Activated naive CD8-positive, alpha-beta T cell treated with anti-CD3 and anti-CD28 coated beads for 36 hours (primary cell): ENCODE data around the gene CRYBG1. TPM values are rescaled to one million over a fixed set of nuclear protein-coding genes. Genes with fewer than 3 reads are reported as not detected.
A peak's percentile ranks its signal among the peaks of the same experiment; 100 is the strongest.
"Not testable (repeated sequence)": the region's sequence is repeated elsewhere in the genome, so short reads cannot be mapped to it uniquely, and the experiment has no call there.

Experiments
- DNase-seq: peaks from one replicate; pipeline ENCODE4 v3.0.0; 2021
- H3K27ac Mint-ChIP-seq: one replicate; pipeline ENCODE4 v1.8.0; 2022; ENCODE audit warnings: mild to moderate bottlenecking, moderate library complexity, mixed read lengths
- H3K27me3 Mint-ChIP-seq: one replicate; pipeline ENCODE4 v1.8.0; 2022; ENCODE audit warnings: mild to moderate bottlenecking, mixed read lengths
- H3K36me3 Mint-ChIP-seq: one replicate; pipeline ENCODE4 v1.8.0; 2021; ENCODE audit warnings: mild to moderate bottlenecking, mixed read lengths
- H3K4me1 Mint-ChIP-seq: one replicate; pipeline ENCODE4 v1.8.0; 2021; ENCODE audit warnings: mixed read lengths
- H3K4me3 Mint-ChIP-seq: one replicate; pipeline ENCODE4 v1.8.0; 2022; ENCODE audit warnings: mild to moderate bottlenecking, moderate library complexity, mixed read lengths
- H3K9me3 Mint-ChIP-seq: one replicate; pipeline ENCODE4 v1.8.0; 2022; ENCODE audit warnings: mixed read lengths
- total RNA-seq, 2 experiments: library from RNA; stranded (reverse); gene quantifications; one replicate each; pipeline ENCODE4 v1.2.3, GENCODE V29; 2021

CRYBG1 gene
- total RNA-seq, 2 experiments from 2014 or later = 20.3 to 20.4 TPM

- H3K4me3 Mint-ChIP-seq = no peak overlapping the region
- peaks cover 1% of the 10 kb centered on the region for H3K9me3 Mint-ChIP-seq
- no peak for DNase-seq
- H3K4me1 Mint-ChIP-seq = peaks cover 61% of the 10 kb centered on the region
- peak overlapping the region; percentile 86 for H3K27ac Mint-ChIP-seq
- no peaks in the 10 kb centered on the region for H3K27me3 Mint-ChIP-seq
- H3K36me3 Mint-ChIP-seq = peaks cover 46% of the 10 kb centered on the region
Observed at GRCh38 chr6:106537662-106538061, 177.1 kb downstream of the CRYBG1 start.

GRCh38 chr6:106538145-106538544 is 177.6 kb downstream of the CRYBG1 start:
- no peak for DNase-seq
- Mint-ChIP-seq H3K9me3 (peaks cover 1% of the 10 kb centered on the region), H3K27me3 (no peaks in the 10 kb centered on the region), H3K4me1 (peaks cover 57% of the 10 kb centered on the region), H3K27ac (no peak overlapping the region), H3K36me3 (peaks cover 43% of the 10 kb centered on the region), H3K4me3 (no peak overlapping the region)

GRCh38 chr6:106539936-106540335 is 179.4 kb downstream of the CRYBG1 start:
- H3K4me1 Mint-ChIP-seq = peaks cover 45% of the 10 kb centered on the region
- H3K27ac Mint-ChIP-seq = no peak overlapping the region
- H3K36me3 Mint-ChIP-seq = peaks cover 48% of the 10 kb centered on the region
- H3K27me3 Mint-ChIP-seq = no peaks in the 10 kb centered on the region
- H3K9me3 Mint-ChIP-seq = peaks cover 1% of the 10 kb centered on the region
- no peak for DNase-seq
- H3K4me3 Mint-ChIP-seq = no peak overlapping the region

GRCh38 chr6:106540432-106540831 is 179.9 kb downstream of the CRYBG1 start:
- Mint-ChIP-seq H3K27ac (no peak overlapping the region), H3K4me1 (peaks cover 41% of the 10 kb centered on the region), H3K36me3 (peaks cover 45% of the 10 kb centered on the region), H3K9me3 (peaks cover 1% of the 10 kb centered on the region), H3K27me3 (no peaks in the 10 kb centered on the region), H3K4me3 (no peak overlapping the region)
- DNase-seq = no peak

- peaks cover 41% of the 10 kb centered on the region for H3K4me1 Mint-ChIP-seq
- peaks cover 2% of the 10 kb centered on the region for H3K9me3 Mint-ChIP-seq
- no peak overlapping the region for H3K27ac Mint-ChIP-seq
- no peaks in the 10 kb centered on the region for H3K27me3 Mint-ChIP-seq
- H3K4me3 Mint-ChIP-seq = no peak overlapping the region
- peaks cover 47% of the 10 kb centered on the region for H3K36me3 Mint-ChIP-seq
- no peak for DNase-seq
Observed at GRCh38 chr6:106540907-106541306, 180.4 kb downstream of the CRYBG1 start.

- Mint-ChIP-seq H3K4me1 (peaks cover 35% of the 10 kb centered on the region), H3K4me3 (no peak overlapping the region), H3K27me3 (no peaks in the 10 kb centered on the region), H3K36me3 (peaks cover 56% of the 10 kb centered on the region), H3K27ac (peak overlapping the region; percentile 65), H3K9me3 (peaks cover 8% of the 10 kb centered on the region)
- DNase-seq = no peak
Observed at GRCh38 chr6:106546261-106546690, 185.8 kb downstream of the CRYBG1 start.

GRCh38 chr6:106546691-106547414 is 186.3 kb downstream of the CRYBG1 start:
- Mint-ChIP-seq H3K4me3 (no peak overlapping the region), H3K36me3 (peaks cover 62% of the 10 kb centered on the region), H3K4me1 (peaks cover 35% of the 10 kb centered on the region), H3K27ac (peak overlapping the region; percentile 65), H3K27me3 (no peaks in the 10 kb centered on the region), H3K9me3 (peaks cover 8% of the 10 kb centered on the region)
- no peak for DNase-seq

- Mint-ChIP-seq H3K36me3 (peaks cover 64% of the 10 kb centered on the region), H3K27me3 (no peaks in the 10 kb centered on the region), H3K9me3 (peaks cover 8% of the 10 kb centered on the region), H3K4me3 (no peak overlapping the region), H3K4me1 (peaks cover 37% of the 10 kb centered on the region), H3K27ac (peak overlapping the region; percentile 73)
- DNase-seq = peak; percentile 18
Observed at GRCh38 chr6:106547601-106548453, 187.3 kb downstream of the CRYBG1 start.

GRCh38 chr6:106548926-106549455 is 188.5 kb downstream of the CRYBG1 start:
- not testable (repeated sequence) for DNase-seq, H3K27me3 Mint-ChIP-seq, H3K27ac Mint-ChIP-seq, H3K9me3 Mint-ChIP-seq, H3K4me3 Mint-ChIP-seq
- Mint-ChIP-seq H3K36me3 (peaks cover 67% of the 10 kb centered on the region), H3K4me1 (peaks cover 48% of the 10 kb centered on the region)

GRCh38 chr6:106549521-106549920 is 189.0 kb downstream of the CRYBG1 start:
- H3K27me3 Mint-ChIP-seq = no peaks in the 10 kb centered on the region
- H3K36me3 Mint-ChIP-seq = peaks cover 62% of the 10 kb centered on the region
- no peak overlapping the region for H3K4me3 Mint-ChIP-seq
- no peak for DNase-seq
- peak overlapping the region; percentile 32 for H3K27ac Mint-ChIP-seq
- H3K4me1 Mint-ChIP-seq = peaks cover 46% of the 10 kb centered on the region
- peaks cover 8% of the 10 kb centered on the region for H3K9me3 Mint-ChIP-seq

GRCh38 chr6:106551155-106551554 is 190.6 kb downstream of the CRYBG1 start:
- Mint-ChIP-seq H3K27me3 (no peaks in the 10 kb centered on the region), H3K4me1 (peaks cover 39% of the 10 kb centered on the region), H3K4me3 (no peak overlapping the region), H3K27ac (no peak overlapping the region), H3K9me3 (peaks cover 7% of the 10 kb centered on the region), H3K36me3 (peaks cover 51% of the 10 kb centered on the region)
- DNase-seq = no peak

GRCh38 chr6:106553440-106553839 is 192.9 kb downstream of the CRYBG1 start:
- peaks cover 37% of the 10 kb centered on the region for H3K36me3 Mint-ChIP-seq
- H3K27me3 Mint-ChIP-seq = no peaks in the 10 kb centered on the region
- peak overlapping the region; percentile 62 for H3K27ac Mint-ChIP-seq

GRCh38 chr6:106555767-106556166 is 195.2 kb downstream of the CRYBG1 start:
- Mint-ChIP-seq H3K4me3 (no peak overlapping the region), H3K27ac (no peak overlapping the region), H3K36me3 (peaks cover 22% of the 10 kb centered on the region), H3K4me1 (peaks cover 16% of the 10 kb centered on the region), H3K27me3 (no peaks in the 10 kb centered on the region), H3K9me3 (peaks cover 3% of the 10 kb centered on the region)
- no peak for DNase-seq

More at GRCh38 chr6:106553440-106553839, 192.9 kb downstream of the CRYBG1 start:
- no peak overlapping the region for H3K4me3 Mint-ChIP-seq
- H3K4me1 Mint-ChIP-seq = peaks cover 21% of the 10 kb centered on the region
- peaks cover 7% of the 10 kb centered on the region for H3K9me3 Mint-ChIP-seq
- no peak for DNase-seq

GRCh38 chr6:106556368-106556960 is 195.9 kb downstream of the CRYBG1 start:
- DNase-seq = no peak

GRCh38 chr6:106557837-106558236 is 197.3 kb downstream of the CRYBG1 start:
- Mint-ChIP-seq H3K4me3 (no peak overlapping the region), H3K27ac (no peak overlapping the region), H3K4me1 (peaks cover 24% of the 10 kb centered on the region), H3K9me3 (no peaks in the 10 kb centered on the region), H3K36me3 (peaks cover 12% of the 10 kb centered on the region), H3K27me3 (no peaks in the 10 kb centered on the region)
- DNase-seq = no peak

More at GRCh38 chr6:106556368-106556960, 195.9 kb downstream of the CRYBG1 start:
- peaks cover 17% of the 10 kb centered on the region for H3K36me3 Mint-ChIP-seq
- H3K27me3 Mint-ChIP-seq = no peaks in the 10 kb centered on the region
- peaks cover 22% of the 10 kb centered on the region for H3K4me1 Mint-ChIP-seq
- H3K4me3 Mint-ChIP-seq = no peak overlapping the region
- H3K27ac Mint-ChIP-seq = no peak overlapping the region
- no peaks in the 10 kb centered on the region for H3K9me3 Mint-ChIP-seq
